Mammary epithelial cell (primary cell): ENCODE results near the gene CAB39L.

Experiments used
- EZH2 ChIP-seq: IDR thresholded peaks from 2 replicates; pipeline ENCODE4 v1.6.1; 2012; ENCODE audit warnings: low read length, inconsistent platforms, borderline replicate concordance
- TF ChIP-seq, protein P1 (sequence below), 2 donors: IDR thresholded peaks in 1 of 2; conservative IDR thresholded peaks in 1 of 2; 2 replicates each; pipeline ENCODE4 v1.5.1; 2011 to 2012; ENCODE audit warnings: inconsistent platforms in 2 of 2, low read length in 2 of 2, mild to moderate bottlenecking in 2 of 2, control low read depth in 1 of 2, low read depth in 1 of 2; ENCODE audit not compliant: insufficient read depth in 1 of 2; ENCODE audit errors: extremely low read depth in 1 of 2

GRCh38 chr13:49303533-49304252, 140.2 kb downstream of the CAB39L start:
- TF ChIP-seq, protein P1, sequence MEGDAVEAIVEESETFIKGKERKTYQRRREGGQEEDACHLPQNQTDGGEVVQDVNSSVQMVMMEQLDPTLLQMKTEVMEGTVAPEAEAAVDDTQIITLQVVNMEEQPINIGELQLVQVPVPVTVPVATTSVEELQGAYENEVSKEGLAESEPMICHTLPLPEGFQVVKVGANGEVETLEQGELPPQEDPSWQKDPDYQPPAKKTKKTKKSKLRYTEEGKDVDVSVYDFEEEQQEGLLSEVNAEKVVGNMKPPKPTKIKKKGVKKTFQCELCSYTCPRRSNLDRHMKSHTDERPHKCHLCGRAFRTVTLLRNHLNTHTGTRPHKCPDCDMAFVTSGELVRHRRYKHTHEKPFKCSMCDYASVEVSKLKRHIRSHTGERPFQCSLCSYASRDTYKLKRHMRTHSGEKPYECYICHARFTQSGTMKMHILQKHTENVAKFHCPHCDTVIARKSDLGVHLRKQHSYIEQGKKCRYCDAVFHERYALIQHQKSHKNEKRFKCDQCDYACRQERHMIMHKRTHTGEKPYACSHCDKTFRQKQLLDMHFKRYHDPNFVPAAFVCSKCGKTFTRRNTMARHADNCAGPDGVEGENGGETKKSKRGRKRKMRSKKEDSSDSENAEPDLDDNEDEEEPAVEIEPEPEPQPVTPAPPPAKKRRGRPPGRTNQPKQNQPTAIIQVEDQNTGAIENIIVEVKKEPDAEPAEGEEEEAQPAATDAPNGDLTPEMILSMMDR (conservative IDR thresholded peaks at IDR 0.05 in 1 of 2, IDR thresholded peaks at IDR 0.05 in 1 of 2; ENCODE audit: extremely low read depth in 1 of 2, insufficient read depth in 1 of 2, low read depth in 1 of 2, low read length in 2 of 2): no peak
- TF ChIP-seq EZH2: no peak
